Thoracic aorta (tissue), 2 donors: Measurements from ENCODE around the gene SELENOO. TPM values are rescaled to one million over a fixed set of nuclear protein-coding genes. Genes with fewer than 3 reads are reported as not detected.

Source experiments
- ATAC-seq: fragments of 150-250 bp; one replicate; pipeline ENCODE4 v1.8.0; 2017; ENCODE audit warnings: low read depth; ENCODE audit not compliant: insufficient number of reproducible peaks, low FRiP score
- DNase-seq: peaks from one replicate; pipeline ENCODE4 v3.0.0-alpha.2; 2020; ENCODE audit warnings: low spot score
- H3K27ac ChIP-seq, 2 donors: fragments of 200-600 bp; sonication (generic); 1 replicate in 1 of 2; 2 replicates in 1 of 2; pipeline ENCODE4 v1.5.1; 2016; ENCODE audit warnings: mild to moderate bottlenecking in 2 of 2, moderate library complexity in 2 of 2
- H3K27me3 ChIP-seq: fragments of 200-600 bp; sonication (generic); replicated peaks from 2 replicates; pipeline ENCODE4 v1.6.0; 2016; ENCODE audit warnings: mild to moderate bottlenecking; ENCODE audit not compliant: insufficient read depth
- H3K36me3 ChIP-seq: fragments of 200-600 bp; sonication (generic); one replicate; pipeline ENCODE4 v1.5.1; 2016
- H3K4me1 ChIP-seq, 2 donors: fragments of 200-600 bp; sonication (generic); 1 replicate in 1 of 2; 2 replicates in 1 of 2; pipeline versions ENCODE4 v1.5.1 to v1.6.0; 2016; ENCODE audit warnings: low read depth in 2 of 2, mild to moderate bottlenecking in 1 of 2; ENCODE audit not compliant: control insufficient read depth in 1 of 2
- H3K4me3 ChIP-seq: fragments of 200-600 bp; sonication (generic); 2 replicates; pipeline ENCODE4 v1.5.1; 2016; ENCODE audit warnings: mild to moderate bottlenecking
- H3K9me3 ChIP-seq: fragments of 200-600 bp; sonication (generic); 2 replicates; pipeline ENCODE4 v1.5.1; 2016
- CTCF ChIP-seq: fragments of 200-600 bp; sonication (generic); IDR thresholded peaks from one replicate; pipeline ENCODE4 v1.5.1; 2019; ENCODE audit warnings: antibody characterized with exemption
- total RNA-seq, 2 donors: library from RNA; depleted of rRNA; stranded (reverse); fragments of >200 nt; gene quantifications; one replicate each; pipeline versions ENCODE4 v1.1.0 to v1.2.3, GENCODE V29; 2016

The SELENOO gene
- total RNA-seq, 2 donors from 2014 or later, result 25.6 to 41.0 TPM

- ATAC-seq, result no peak
These were observed 14.7 kb downstream of the SELENOO start for GRCh38 chr22:50215297-50216054.

GRCh38 chr22:50216055-50216683 is 15.4 kb downstream of the SELENOO start:
- Histone ChIP-seq H3K27ac (no peak overlapping the region), H3K4me3 (no peak overlapping the region), H3K4me1 (no peaks in the 10 kb centered on the region), H3K27me3 (no peaks in the 10 kb centered on the region), H3K9me3 (no peaks in the 10 kb centered on the region), H3K36me3 (peaks cover 43% of the 10 kb centered on the region)
- ATAC-seq (no peak), DNase-seq (no peak)
- TF ChIP-seq CTCF, result no peak

More at GRCh38 chr22:50215297-50216054, 14.7 kb downstream of the SELENOO start:
- H3K4me1 ChIP-seq, result no peaks in the 10 kb centered on the region
- H3K9me3 ChIP-seq, result no peaks in the 10 kb centered on the region
- no peak overlapping the region for H3K4me3 ChIP-seq
- H3K27ac ChIP-seq, result no peak overlapping the region
- no peak for TF ChIP-seq CTCF
- no peaks in the 10 kb centered on the region for H3K27me3 ChIP-seq
- no peak for DNase-seq
- peaks cover 42% of the 10 kb centered on the region for H3K36me3 ChIP-seq

GRCh38 chr22:50216684-50217520 is 16.1 kb downstream of the SELENOO start:
- Histone ChIP-seq H3K27ac (no peak overlapping the region), H3K36me3 (peaks cover 49% of the 10 kb centered on the region), H3K9me3 (no peaks in the 10 kb centered on the region), H3K27me3 (no peaks in the 10 kb centered on the region), H3K4me3 (no peak overlapping the region), H3K4me1 (no peaks in the 10 kb centered on the region)
- DNase-seq (no peak), ATAC-seq (no peak)
- TF ChIP-seq CTCF, result no peak

GRCh38 chr22:50217543-50218152 is 16.8 kb downstream of the SELENOO start:
- ATAC-seq, result no peak
- no peak for TF ChIP-seq CTCF
- DNase-seq, result no peak
- Histone ChIP-seq H3K36me3 (peaks cover 56% of the 10 kb centered on the region), H3K27ac (no peak overlapping the region), H3K27me3 (no peaks in the 10 kb centered on the region), H3K9me3 (no peaks in the 10 kb centered on the region), H3K4me3 (no peak overlapping the region), H3K4me1 (no peaks in the 10 kb centered on the region)
